Spleen (tissue), 3 donors: Measurements from ENCODE around the gene PRKCB.

Experiments
- POLR2A ChIP-seq, 3 donors: fragments of 450-650 bp; IDR thresholded peaks; one replicate each; pipeline ENCODE4 v1.5.1; 2017; ENCODE audit warnings: antibody characterized with exemption in 3 of 3, mild to moderate bottlenecking in 1 of 3
- POLR2AphosphoS5 ChIP-seq, 3 donors: sonication (generic); formaldehyde crosslinking; IDR thresholded peaks; one replicate each; pipeline ENCODE4 v1.5.1; 2017; ENCODE audit warnings: antibody characterized with exemption in 3 of 3

GRCh38 chr16:24044467-24044866 is 208.7 kb downstream of the PRKCB start:
- no peak for TF ChIP-seq POLR2AphosphoS5 (IDR thresholded peaks at IDR 0.05)
- TF ChIP-seq POLR2A (IDR thresholded peaks at IDR 0.05), result no peak
